DLD1 (cell line): ENCODE measurements around the gene COL19A1.
"Not testable (repeated sequence)": the region's sequence is repeated elsewhere in the genome, so short reads cannot be mapped to it uniquely, and the experiment has no call there.

Source experiments
- in situ Hi-C: cut with HindIII; loops from 2 replicates; pipeline ENCODE4 v1.10.0; 2017; ENCODE audit warnings: low sequenced_read_pairs

COL19A1 gene

GRCh38 chr6:69953491-69953890 lies 87.1 kb downstream of the COL19A1 start:
- in situ Hi-C loops: no loop called here

- in situ Hi-C loops: no loop called here
Measured at GRCh38 chr6:69954733-69955132, 88.4 kb downstream of the COL19A1 start.

- in situ Hi-C loops: no loop called here
Measured at GRCh38 chr6:69957985-69958559, 91.7 kb downstream of the COL19A1 start.

GRCh38 chr6:69958978-69959377 lies 92.6 kb downstream of the COL19A1 start:
- in situ Hi-C loops: no loop called here

DNA sequence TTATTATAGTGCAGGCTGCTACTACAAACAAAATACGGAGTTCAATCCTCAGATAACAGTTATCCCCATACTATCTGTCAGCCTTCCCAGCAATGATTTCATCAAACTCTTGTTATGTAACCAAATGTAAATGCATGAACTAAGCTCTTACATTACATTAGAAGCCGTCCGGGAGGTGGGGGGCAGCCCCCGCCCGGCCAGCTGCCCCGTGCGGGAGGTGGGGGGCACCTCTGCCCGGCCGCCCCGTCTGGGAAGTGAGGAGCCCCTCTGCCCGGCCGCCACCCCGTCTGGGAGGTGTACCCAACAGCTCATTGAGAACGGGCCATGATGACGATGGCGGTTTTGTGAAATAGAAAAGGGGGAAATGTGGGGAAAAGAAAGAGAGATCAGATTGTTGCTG lies 99.6 kb downstream of the COL19A1 start:
- in situ Hi-C loops: not testable (repeated sequence)

- in situ Hi-C loops: no loop called here
Measured at GRCh38 chr6:69973138-69973537, 106.8 kb downstream of the COL19A1 start.

- in situ Hi-C loops: no loop called here
Measured at GRCh38 chr6:69973763-69974162, 107.4 kb downstream of the COL19A1 start.

DNA sequence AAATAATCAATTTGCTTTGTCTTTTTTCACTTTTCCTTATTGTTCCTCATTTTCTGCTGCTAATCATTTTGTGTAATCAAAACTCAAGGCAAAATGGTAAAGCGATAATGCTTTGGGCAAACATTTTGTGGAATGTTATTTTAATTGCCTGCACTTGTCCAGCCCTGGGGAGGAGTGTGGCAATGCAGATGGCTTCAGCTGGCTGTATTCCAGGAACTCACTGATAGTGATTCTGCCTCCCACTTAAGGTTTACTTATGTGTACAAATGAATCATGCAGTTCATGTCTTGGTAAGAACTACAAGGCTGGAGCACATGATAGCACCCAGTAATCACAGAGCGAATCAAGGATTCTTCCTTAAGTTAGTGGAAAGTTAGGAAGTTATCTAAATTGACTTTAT lies 107.8 kb downstream of the COL19A1 start:
- in situ Hi-C loops: no loop called here

- in situ Hi-C loops: no loop called here
Measured at GRCh38 chr6:69976591-69977090, 110.3 kb downstream of the COL19A1 start.

GRCh38 chr6:69980624-69981023 lies 114.3 kb downstream of the COL19A1 start:
- in situ Hi-C loops: no loop called here

- in situ Hi-C loops: no loop called here
Measured at GRCh38 chr6:69984506-69984905, 118.2 kb downstream of the COL19A1 start.

DNA sequence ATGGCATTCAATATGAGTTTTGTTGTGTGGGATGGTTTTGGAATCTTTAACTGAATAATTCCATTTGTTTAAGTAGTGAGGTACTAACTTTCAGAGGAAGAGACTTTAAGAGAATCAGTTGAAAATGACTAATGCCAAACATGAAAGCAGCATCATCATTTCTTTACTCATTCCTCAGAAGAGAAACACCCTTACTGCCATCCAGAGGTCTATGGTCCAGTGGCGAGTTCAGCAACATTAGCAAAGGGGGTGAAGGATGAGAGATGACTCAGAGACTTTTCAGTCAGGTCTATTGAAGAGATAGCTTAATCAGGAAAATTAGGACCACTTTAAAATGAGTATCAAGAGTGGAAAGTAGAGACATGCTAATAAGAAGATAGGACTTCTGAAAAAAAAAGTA lies 118.8 kb downstream of the COL19A1 start:
- in situ Hi-C loops: no loop called here

- in situ Hi-C loops: no loop called here
Measured at GRCh38 chr6:69987550-69987949, 121.2 kb downstream of the COL19A1 start.

DNA sequence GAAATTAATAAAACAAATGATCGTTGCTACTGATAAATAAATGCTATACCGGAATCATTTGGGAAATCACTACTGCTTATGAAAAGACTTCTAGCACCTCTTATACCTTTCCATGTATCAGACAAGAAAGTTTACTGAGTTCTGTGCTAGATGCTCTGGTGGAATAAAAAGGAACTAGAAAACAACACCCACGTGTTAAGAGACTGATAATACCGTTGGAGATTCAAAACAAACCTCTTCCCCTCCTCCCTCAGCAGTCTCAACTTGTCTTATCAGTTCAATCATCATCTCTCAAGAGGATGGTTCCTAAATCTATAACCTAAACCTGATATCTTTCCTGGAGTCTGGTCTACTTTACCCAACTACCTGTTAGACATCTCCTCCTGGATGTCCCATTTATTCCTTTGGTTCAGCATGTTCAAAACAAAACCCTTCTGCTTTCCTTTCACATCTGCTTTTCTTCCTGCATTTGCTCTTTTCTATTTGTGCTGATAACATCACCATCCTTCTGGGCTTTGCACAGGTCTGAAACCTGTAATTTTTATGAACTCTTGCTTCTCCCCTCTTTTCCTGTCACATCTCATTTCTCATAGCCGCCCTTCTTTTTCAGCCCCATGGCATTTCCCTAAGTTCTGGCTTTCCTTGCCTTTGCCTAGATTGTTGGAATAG lies 122.2 kb downstream of the COL19A1 start:
- in situ Hi-C loops: no loop called here

DNA sequence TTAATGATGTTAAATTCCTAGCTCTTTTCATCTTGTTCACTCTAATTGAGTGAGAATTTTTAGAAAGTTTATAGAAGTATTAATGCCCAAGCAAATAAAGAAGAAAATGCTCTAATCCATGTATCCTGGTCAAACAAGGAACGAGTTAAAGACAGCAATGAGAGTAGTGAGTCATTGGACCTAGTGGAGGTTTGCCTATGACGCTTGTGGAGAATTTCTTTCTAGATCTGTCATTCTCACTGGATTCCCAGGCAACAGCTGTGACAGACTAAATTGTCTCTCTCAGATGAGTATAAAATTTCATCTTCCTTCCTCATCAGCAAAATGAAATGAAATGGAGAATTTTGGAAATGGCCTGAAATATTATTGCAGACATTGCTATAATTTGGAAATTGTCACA lies 127.9 kb downstream of the COL19A1 start:
- in situ Hi-C loops: no loop called here

DNA sequence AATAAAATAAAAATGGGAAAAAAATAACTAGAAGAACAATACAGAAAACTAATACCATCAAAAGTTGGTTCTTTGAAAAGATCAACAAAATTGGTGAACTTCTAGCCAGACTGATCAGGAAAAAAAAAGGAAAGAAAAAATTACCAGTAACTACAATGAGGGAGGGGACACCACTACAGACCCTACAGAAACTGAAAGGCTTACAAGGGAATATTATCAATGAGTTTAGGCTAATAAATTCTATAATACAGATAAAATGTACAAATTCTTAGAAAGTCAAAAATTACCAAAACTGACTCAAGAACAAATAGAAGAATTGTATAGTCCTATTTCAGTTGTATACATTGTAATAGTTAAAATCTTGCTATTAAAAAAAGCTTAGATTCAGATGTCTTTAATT lies 141.8 kb downstream of the COL19A1 start:
- in situ Hi-C loops: no loop called here

- in situ Hi-C loops: not testable (repeated sequence)
Measured at GRCh38 chr6:70010339-70010738, 144.0 kb downstream of the COL19A1 start.

GRCh38 chr6:70023201-70023600 lies 156.8 kb downstream of the COL19A1 start:
- in situ Hi-C loops: not testable (repeated sequence)

- in situ Hi-C loops: no loop called here
Measured at GRCh38 chr6:70028246-70028645, 161.9 kb downstream of the COL19A1 start.

- in situ Hi-C loops: no loop called here
Measured at GRCh38 chr6:70028926-70029325, 162.6 kb downstream of the COL19A1 start.

DNA sequence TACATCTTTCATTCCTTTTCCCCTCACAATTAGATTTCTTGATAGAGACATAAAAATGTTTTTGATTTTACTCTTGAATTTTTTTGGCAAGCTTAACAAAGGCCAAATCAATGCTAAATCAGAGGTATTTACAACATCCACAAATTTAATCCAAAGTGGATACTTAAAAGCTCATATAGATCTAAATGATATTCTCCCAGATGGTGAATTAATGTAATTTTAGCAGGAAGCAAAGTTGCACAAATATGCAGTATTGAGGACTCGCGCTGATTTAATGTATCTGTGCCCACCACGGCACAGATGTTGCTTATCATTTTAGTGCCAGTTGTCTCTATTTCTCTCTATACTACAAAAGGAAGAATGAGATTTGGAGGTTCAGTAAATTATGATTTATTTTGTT lies 167.4 kb downstream of the COL19A1 start:
- in situ Hi-C loops: no loop called here

DNA sequence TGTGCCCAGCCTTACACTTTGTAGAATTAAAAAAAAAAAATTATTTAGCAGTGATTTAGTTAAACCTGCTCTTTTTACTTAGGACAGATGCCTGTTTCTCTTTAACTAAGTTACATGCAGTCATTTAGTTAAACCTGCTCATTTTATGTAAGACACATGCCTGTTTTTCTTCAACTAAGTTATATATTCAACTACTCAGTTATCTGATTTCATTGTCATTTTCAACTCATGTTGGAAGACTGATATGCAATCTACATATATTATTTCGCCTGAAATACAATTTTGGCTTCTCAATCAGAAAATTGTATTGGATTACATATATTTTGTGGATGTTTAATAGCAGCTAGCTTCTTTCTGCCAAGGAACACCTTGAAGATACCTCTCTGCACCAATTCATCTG lies 171.1 kb downstream of the COL19A1 start:
- in situ Hi-C loops: no loop called here

DNA sequence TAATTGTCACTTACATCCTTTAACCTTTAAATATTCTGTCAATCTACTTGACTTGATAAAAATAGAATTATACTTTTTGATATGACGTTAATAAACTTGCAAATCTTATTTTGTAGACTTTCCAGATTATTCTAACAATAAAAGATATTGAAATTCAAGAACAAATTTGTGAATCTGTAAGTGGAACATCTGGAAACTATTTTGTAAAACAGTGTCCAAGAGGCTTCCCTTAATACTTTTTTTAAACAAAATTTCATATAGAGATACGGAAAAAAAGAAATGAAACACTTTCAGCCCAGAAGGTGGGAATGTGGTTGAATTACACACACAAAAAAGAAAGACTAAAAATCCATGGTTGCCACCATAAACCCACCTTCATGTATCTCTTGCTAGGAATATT lies 174.4 kb downstream of the COL19A1 start:
- in situ Hi-C loops: no loop called here
